ENCODE data around the gene MAP2K3.

GRCh38 chr17:21351366-21352065 is 67.0 kb downstream of the MAP2K3 start:
- TF ChIP-seq EP300 (IDR thresholded peaks at IDR 0.05; ENCODE audit: low read depth) (no peak), CTCF (IDR thresholded peaks at IDR 0.05) (no peak)

Data from transverse colon (tissue), 3 donors.